ENCODE measurements around the gene CHCHD6. TPM values are rescaled to one million over a fixed set of nuclear protein-coding genes. Genes with fewer than 3 reads are reported as not detected.

Gene CHCHD6
- total and polyA plus RNA-seq, 2 experiments from 2014 or later, result 15.8 to 21.4 TPM

DNA sequence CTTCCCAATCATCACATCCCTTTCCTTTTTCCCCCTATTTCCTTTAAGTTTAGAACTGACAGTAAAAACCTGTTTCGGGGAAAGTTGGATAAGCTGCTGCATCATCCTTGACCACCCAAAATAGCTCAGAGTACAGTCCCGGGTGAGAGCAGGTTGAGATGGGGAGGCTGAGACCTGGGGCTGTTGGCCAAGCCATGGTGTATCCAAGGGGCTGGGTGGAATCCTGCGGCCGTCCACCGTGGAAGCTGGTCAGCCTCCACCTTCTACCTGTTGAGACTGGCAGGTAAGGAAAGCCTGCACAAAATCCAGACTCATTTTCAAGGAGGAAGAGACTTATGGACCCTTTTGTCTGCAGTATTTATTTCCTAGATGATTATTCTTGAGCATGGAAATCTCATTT, 150.6 kb downstream of the CHCHD6 start:
- Histone ChIP-seq H3K4me1 (ENCODE audit: insufficient read depth) (peaks cover 9% of the 10 kb centered on the region; the same call in 1 of the 2 replicates), H3K27ac (no peak overlapping the region), H3K4me3 (no peak overlapping the region), H3K9me3 (ENCODE audit: low read depth) (no peaks in the 10 kb centered on the region), H4K20me1 (ENCODE audit: insufficient read depth) (no peaks in the 10 kb centered on the region), H3K27me3 (replicated peaks; ENCODE audit: insufficient read depth) (no peaks in the 10 kb centered on the region), H3K36me3 (ENCODE audit: low read depth) (no peaks in the 10 kb centered on the region), H3K79me2 (ENCODE audit: insufficient read depth) (no peaks in the 10 kb centered on the region), H3F3A (ENCODE audit: insufficient read depth) (no peaks in the 10 kb centered on the region), H3K9ac (no peak overlapping the region), H2AFZ (no peak overlapping the region), H3K4me2 (ENCODE audit: unreplicated experiment) (no peak overlapping the region), H3K9me2 (ENCODE audit: insufficient read depth) (no peaks in the 10 kb centered on the region)
- no peak for TF ChIP-seq EZH2 (IDR thresholded peaks at IDR 0.05; ENCODE audit: insufficient read depth, poor library complexity, severe bottlenecking)
- no peak for TF ChIP-seq EZH2phosphoT487 (IDR thresholded peaks at IDR 0.05; ENCODE audit: insufficient read depth, low read depth)
- no peak for DNase-seq
- in situ Hi-C loops (cut with MboI), result no loop called here
- 86 to 88% methylated on average over 5 of the region's 5 CpGs for WGBS, 2 experiments (ENCODE audit: low coverage in 1 of 2, low lambda C conversion rate in 2 of 2, missing lambda C conversion rate in 2 of 2)

- Histone ChIP-seq H3K4me3 (no peak overlapping the region), H3F3A (ENCODE audit: insufficient read depth) (no peaks in the 10 kb centered on the region), H3K4me1 (ENCODE audit: insufficient read depth) (peaks cover 9% of the 10 kb centered on the region; the same call in 1 of the 2 replicates), H2AFZ (no peak overlapping the region), H3K4me2 (ENCODE audit: unreplicated experiment) (no peak overlapping the region), H3K9me3 (ENCODE audit: low read depth) (no peaks in the 10 kb centered on the region), H3K36me3 (ENCODE audit: low read depth) (no peaks in the 10 kb centered on the region), H3K9ac (no peak overlapping the region), H3K27me3 (replicated peaks; ENCODE audit: insufficient read depth) (no peaks in the 10 kb centered on the region), H3K79me2 (ENCODE audit: insufficient read depth) (no peaks in the 10 kb centered on the region), H4K20me1 (ENCODE audit: insufficient read depth) (no peaks in the 10 kb centered on the region), H3K9me2 (ENCODE audit: insufficient read depth) (no peaks in the 10 kb centered on the region), H3K27ac (no peak overlapping the region)
- DNase-seq, result no peak
- WGBS, 2 experiments (ENCODE audit: low coverage in 1 of 2, low lambda C conversion rate in 2 of 2, missing lambda C conversion rate in 2 of 2), result 94 to 97% methylated on average over 4 of the region's 4 CpGs
- in situ Hi-C loops (cut with MboI), result no loop called here
- no peak for TF ChIP-seq EZH2 (IDR thresholded peaks at IDR 0.05; ENCODE audit: insufficient read depth, poor library complexity, severe bottlenecking)
- no peak for TF ChIP-seq EZH2phosphoT487 (IDR thresholded peaks at IDR 0.05; ENCODE audit: insufficient read depth, low read depth)
Observed at GRCh38 chr3:126855374-126855773, 151.3 kb downstream of the CHCHD6 start.

DNA sequence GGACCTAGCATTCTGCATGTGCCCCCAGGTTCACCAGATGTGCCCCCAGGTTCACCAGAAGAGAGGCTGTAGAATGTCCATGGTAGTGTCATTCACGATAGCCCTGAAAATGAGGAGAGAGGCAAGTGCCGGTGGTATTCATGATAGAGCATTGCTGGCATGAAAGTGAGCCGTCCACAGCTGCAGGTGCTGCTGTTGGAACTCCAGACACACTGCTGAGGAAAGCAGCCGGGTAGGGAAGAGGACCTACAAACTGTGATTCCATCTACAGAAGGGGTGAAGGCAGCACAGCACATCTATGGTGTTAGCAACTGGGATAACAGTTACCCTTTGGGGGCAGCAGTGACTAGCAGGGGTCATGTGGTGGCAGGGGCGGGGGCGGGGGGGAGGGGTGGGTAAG, 153.9 kb downstream of the CHCHD6 start:
- peaks cover 6% of the 10 kb centered on the region; the same call in 1 of the 2 replicates for H3K4me1 ChIP-seq (ENCODE audit: insufficient read depth)
- in situ Hi-C loops (cut with MboI), result no loop called here
- 95 to 99% methylated on average over 4 to 6 of the region's 6 CpGs for WGBS, 2 experiments (ENCODE audit: low coverage in 1 of 2, low lambda C conversion rate in 2 of 2, missing lambda C conversion rate in 2 of 2)
- H3K4me3 ChIP-seq, result no peak overlapping the region
- no peak for TF ChIP-seq EZH2phosphoT487 (IDR thresholded peaks at IDR 0.05; ENCODE audit: insufficient read depth, low read depth)
- TF ChIP-seq EZH2 (IDR thresholded peaks at IDR 0.05; ENCODE audit: insufficient read depth, poor library complexity, severe bottlenecking), result no peak
- H3K9me3 ChIP-seq (ENCODE audit: low read depth), result no peaks in the 10 kb centered on the region
- no peaks in the 10 kb centered on the region for H4K20me1 ChIP-seq (ENCODE audit: insufficient read depth)
- no peak overlapping the region for H3K27ac ChIP-seq
- no peaks in the 10 kb centered on the region for H3K36me3 ChIP-seq (ENCODE audit: low read depth)
- H3F3A ChIP-seq (ENCODE audit: insufficient read depth), result no peaks in the 10 kb centered on the region
- H3K79me2 ChIP-seq (ENCODE audit: insufficient read depth), result no peaks in the 10 kb centered on the region
- H3K9ac ChIP-seq, result no peak overlapping the region
- no peak overlapping the region for H3K4me2 ChIP-seq (ENCODE audit: unreplicated experiment)
- no peak for DNase-seq
- H2AFZ ChIP-seq, result no peak overlapping the region
- no peaks in the 10 kb centered on the region for H3K9me2 ChIP-seq (ENCODE audit: insufficient read depth)
- H3K27me3 ChIP-seq (replicated peaks; ENCODE audit: insufficient read depth), result no peaks in the 10 kb centered on the region

GRCh38 chr3:126858401-126858800, 154.4 kb downstream of the CHCHD6 start:
- no peak overlapping the region for H3K27ac ChIP-seq

DNA sequence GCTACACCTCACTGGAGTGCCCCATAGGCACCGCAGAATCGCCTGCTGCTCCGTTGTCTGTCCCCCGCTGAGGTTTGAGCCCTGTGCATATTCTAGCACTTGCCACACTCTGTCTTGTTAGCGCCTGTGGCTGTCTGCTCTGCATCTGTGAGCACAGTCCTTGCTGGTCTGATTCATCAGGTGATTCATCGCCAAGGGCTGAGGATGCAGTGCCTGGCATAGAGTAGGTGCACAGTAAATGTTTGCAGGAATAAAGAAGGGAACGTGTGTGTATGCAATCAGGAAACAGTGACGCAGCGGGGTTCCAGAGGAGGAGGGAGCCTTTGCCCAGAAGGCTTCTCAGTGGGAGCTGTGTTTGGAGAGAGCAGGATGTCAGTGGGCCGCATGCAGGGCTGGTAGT, 154.8 kb downstream of the CHCHD6 start:
- WGBS, 2 experiments (ENCODE audit: low coverage in 1 of 2, low lambda C conversion rate in 2 of 2, missing lambda C conversion rate in 2 of 2), result 38 to 49% methylated on average over 10 of the region's 10 CpGs
- H3K27ac ChIP-seq, result peak overlapping the region; percentile 26; the same call in 1 of the 2 replicates
- H2AFZ ChIP-seq, result no peak overlapping the region

More at GRCh38 chr3:126858401-126858800, 154.4 kb downstream of the CHCHD6 start:
- Histone ChIP-seq H3K9me2 (ENCODE audit: insufficient read depth) (no peaks in the 10 kb centered on the region), H3K27me3 (replicated peaks; ENCODE audit: insufficient read depth) (no peaks in the 10 kb centered on the region), H4K20me1 (ENCODE audit: insufficient read depth) (no peaks in the 10 kb centered on the region), H3K36me3 (ENCODE audit: low read depth) (no peaks in the 10 kb centered on the region), H2AFZ (no peak overlapping the region), H3K4me2 (ENCODE audit: unreplicated experiment) (no peak overlapping the region), H3K9me3 (ENCODE audit: low read depth) (no peaks in the 10 kb centered on the region), H3K79me2 (ENCODE audit: insufficient read depth) (no peaks in the 10 kb centered on the region), H3F3A (ENCODE audit: insufficient read depth) (no peaks in the 10 kb centered on the region), H3K4me3 (no peak overlapping the region), H3K9ac (no peak overlapping the region), H3K4me1 (ENCODE audit: insufficient read depth) (peaks cover 6% of the 10 kb centered on the region; the same call in 1 of the 2 replicates)
- 92 to 96% methylated on average over 11 of the region's 11 CpGs for WGBS, 2 experiments (ENCODE audit: low coverage in 1 of 2, low lambda C conversion rate in 2 of 2, missing lambda C conversion rate in 2 of 2)
- no peak for DNase-seq
- no peak for TF ChIP-seq EZH2 (IDR thresholded peaks at IDR 0.05; ENCODE audit: insufficient read depth, poor library complexity, severe bottlenecking)
- no peak for TF ChIP-seq EZH2phosphoT487 (IDR thresholded peaks at IDR 0.05; ENCODE audit: insufficient read depth, low read depth)
- in situ Hi-C loops (cut with MboI), result no loop called here

More for the DNA sequence above, 154.8 kb downstream of the CHCHD6 start:
- no peak overlapping the region for H3K4me3 ChIP-seq
- no peak overlapping the region for H3K4me2 ChIP-seq (ENCODE audit: unreplicated experiment)
- H3F3A ChIP-seq (ENCODE audit: insufficient read depth), result no peaks in the 10 kb centered on the region
- H3K79me2 ChIP-seq (ENCODE audit: insufficient read depth), result no peaks in the 10 kb centered on the region
- H3K27me3 ChIP-seq (replicated peaks; ENCODE audit: insufficient read depth), result no peaks in the 10 kb centered on the region
- in situ Hi-C loops (cut with MboI), result no loop called here
- no peaks in the 10 kb centered on the region for H3K9me3 ChIP-seq (ENCODE audit: low read depth)
- peak; percentile 93 for DNase-seq
- H3K9me2 ChIP-seq (ENCODE audit: insufficient read depth), result no peaks in the 10 kb centered on the region
- TF ChIP-seq EZH2phosphoT487 (IDR thresholded peaks at IDR 0.05; ENCODE audit: insufficient read depth, low read depth) (no peak), EZH2 (IDR thresholded peaks at IDR 0.05; ENCODE audit: insufficient read depth, poor library complexity, severe bottlenecking) (no peak)
- no peaks in the 10 kb centered on the region for H3K36me3 ChIP-seq (ENCODE audit: low read depth)
- peaks cover 6% of the 10 kb centered on the region; the same call in 1 of the 2 replicates for H3K4me1 ChIP-seq (ENCODE audit: insufficient read depth)
- no peak overlapping the region for H3K9ac ChIP-seq
- H4K20me1 ChIP-seq (ENCODE audit: insufficient read depth), result no peaks in the 10 kb centered on the region
